Glutamatergic neuron (in vitro differentiated cells): ENCODE results near the gene BNIP1. TPM values are rescaled to one million over a fixed set of nuclear protein-coding genes. Genes with fewer than 3 reads are reported as not detected.

Experiments used
- total RNA-seq: library from RNA; stranded (reverse); fragmentation: NEBNext Ultra II Directional; extraction: Animal tissue kit (Norgen Biotek cat#: 25700); gene quantifications from one replicate; pipeline ENCODE4 v1.2.1, GENCODE V29; 2021; ENCODE audit not compliant: unreplicated experiment

The BNIP1 gene
- total RNA-seq, 1 donor from 2014 or later, result 12.5 TPM

Other genes starting within 250 kb of the BNIP1 start
- 50.6 TPM for gene RPL26L1, start 185.1 kb upstream of the BNIP1 start, total RNA-seq
- gene ATP6V0E1, start 160.8 kb upstream of the BNIP1 start, total RNA-seq, result 95.3 TPM
- gene CREBRF, start 88.2 kb upstream of the BNIP1 start, total RNA-seq, result 16.6 TPM
- 0.51 TPM for gene NKX2-5, start 90.7 kb downstream of the BNIP1 start, total RNA-seq
- 14.0 TPM for gene STC2, start 183.9 kb downstream of the BNIP1 start, total RNA-seq